Stimulated activated CD4-positive, alpha-beta T cell treated with anti-CD3 and anti-CD28 coated beads, Interleukin-4, amount 100 ng/mL, for 48 hours (primary cell): Measurements from ENCODE around the gene SLFN14.
"Not testable (repeated sequence)": the region's sequence is repeated elsewhere in the genome, so short reads cannot be mapped to it uniquely, and the experiment has no call there.

Source experiments
- DNase-seq, 2 donors: peaks; one replicate each; pipeline ENCODE4 v3.0.0-alpha.2; 2020; ENCODE audit warnings: low read depth in 2 of 2

Gene SLFN14

GRCh38 chr17:35560703-35561102 lies at the start of gene SLFN14:
Gene SLFN14 (minus strand): TSS chr17:35560819. CDS start chr17:35558062, 2,757 bp downstream.
- no peak for DNase-seq

DNA sequence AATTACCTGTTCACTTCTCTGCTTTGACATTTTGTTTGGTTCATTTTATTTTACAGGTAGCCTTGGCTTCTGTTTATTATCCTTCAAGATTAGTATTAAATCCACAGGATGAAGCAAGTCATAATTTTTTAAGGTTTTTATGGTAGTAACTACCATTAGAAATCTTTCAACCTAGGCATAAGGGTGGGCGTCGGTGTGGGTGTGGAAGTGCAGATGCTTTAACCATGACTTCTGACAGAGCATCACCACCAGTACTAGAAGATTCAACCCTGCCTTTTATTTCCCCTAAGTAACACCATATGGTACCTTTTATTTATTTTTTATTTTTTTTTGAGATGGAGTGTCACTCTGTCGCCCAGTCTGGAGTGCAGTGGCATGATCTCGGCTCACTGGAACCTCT lies 49.2 kb upstream of the SLFN14 start:
- DNase-seq: no peak

DNA sequence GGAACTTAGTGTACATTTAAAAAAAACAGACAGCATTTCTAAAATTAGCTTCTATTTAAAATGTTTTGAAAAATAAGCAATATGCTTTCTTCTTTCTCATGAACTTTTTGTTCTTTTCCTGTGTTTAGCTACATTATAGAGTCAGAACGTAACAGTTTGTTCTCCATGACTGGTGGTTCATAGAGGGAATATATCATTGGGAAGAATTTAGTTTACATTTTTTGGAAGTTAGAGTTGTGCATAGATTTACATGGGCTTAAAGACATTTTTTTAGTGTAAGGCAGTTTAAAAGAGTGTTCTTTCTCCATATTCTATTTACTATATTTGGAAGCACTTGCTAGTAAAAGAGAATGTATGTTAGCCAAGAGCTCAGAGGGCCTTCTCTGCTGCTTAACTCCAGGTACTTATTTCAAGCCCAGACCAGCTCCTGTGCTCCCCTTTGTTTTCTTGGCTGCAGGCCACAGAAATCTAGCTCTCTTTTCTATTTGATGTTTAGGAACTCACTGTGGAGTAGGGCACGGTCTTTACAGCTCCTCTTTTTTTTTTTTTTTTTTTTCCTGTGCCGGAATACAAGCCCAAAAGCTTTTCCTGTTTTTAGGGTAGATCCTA lies 46.7 kb upstream of the SLFN14 start:
- DNase-seq: no peak

GRCh38 chr17:35605678-35606077 lies 45.1 kb upstream of the SLFN14 start:
- no peak for DNase-seq

GRCh38 chr17:35603674-35604073 lies 43.1 kb upstream of the SLFN14 start:
- no peak for DNase-seq

DNA sequence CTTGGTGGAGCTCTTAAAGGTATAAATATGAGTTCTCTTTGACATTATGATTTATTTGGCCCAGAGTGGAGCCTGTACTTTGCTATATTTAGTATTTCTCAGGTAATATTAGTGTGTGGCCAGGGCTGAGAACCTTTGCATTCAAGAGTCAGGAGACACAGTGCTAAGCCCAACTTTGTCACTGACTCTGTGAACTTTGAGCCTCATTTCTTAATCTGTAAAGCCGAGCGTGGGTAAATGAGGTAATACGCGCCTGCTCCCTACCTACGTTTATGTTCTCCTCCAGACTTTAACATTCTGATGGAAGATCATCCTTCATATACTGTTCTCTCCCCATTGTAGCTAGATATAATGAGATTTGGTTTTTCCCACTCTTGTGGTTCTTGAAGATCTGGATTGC lies 37.0 kb upstream of the SLFN14 start:
- DNase-seq: no peak

GRCh38 chr17:35596530-35597233 lies 36.1 kb upstream of the SLFN14 start:
- DNase-seq: no peak

- DNase-seq: no peak
Observed at GRCh38 chr17:35596072-35596471, 35.5 kb upstream of the SLFN14 start.

- DNase-seq: no peak
Observed at GRCh38 chr17:35588196-35588920, 27.7 kb upstream of the SLFN14 start.

GRCh38 chr17:35587074-35587961 lies 26.7 kb upstream of the SLFN14 start, which contains the start of gene AP2B1:
Gene AP2B1 (plus strand): TSS chr17:35587322. CDS start chr17:35594031, 6,709 bp downstream.
- DNase-seq: peak; percentile 89 to 97

- no peak for DNase-seq
Observed at GRCh38 chr17:35586569-35587073, 26.0 kb upstream of the SLFN14 start.

GRCh38 chr17:35584061-35584460 lies 23.4 kb upstream of the SLFN14 start:
- DNase-seq: no peak

GRCh38 chr17:35578929-35579432 lies 18.4 kb upstream of the SLFN14 start:
- DNase-seq: no peak

GRCh38 chr17:35578197-35578928 lies 17.7 kb upstream of the SLFN14 start, which contains the start of gene PEX12:
Gene PEX12 (minus strand): TSS chr17:35578571. CDS start chr17:35578021, 550 bp downstream.
- peak; percentile 67 to 81 for DNase-seq

GRCh38 chr17:35577830-35578196 lies 17.2 kb upstream of the SLFN14 start:
- DNase-seq: no peak

- DNase-seq: no peak
Observed at GRCh38 chr17:35575759-35576158, 15.1 kb upstream of the SLFN14 start.

- DNase-seq: no peak
Observed at GRCh38 chr17:35569405-35569804, 8.8 kb upstream of the SLFN14 start.

GRCh38 chr17:35568561-35568960 lies 7.9 kb upstream of the SLFN14 start:
- peak; percentile 22 to 26 for DNase-seq

DNA sequence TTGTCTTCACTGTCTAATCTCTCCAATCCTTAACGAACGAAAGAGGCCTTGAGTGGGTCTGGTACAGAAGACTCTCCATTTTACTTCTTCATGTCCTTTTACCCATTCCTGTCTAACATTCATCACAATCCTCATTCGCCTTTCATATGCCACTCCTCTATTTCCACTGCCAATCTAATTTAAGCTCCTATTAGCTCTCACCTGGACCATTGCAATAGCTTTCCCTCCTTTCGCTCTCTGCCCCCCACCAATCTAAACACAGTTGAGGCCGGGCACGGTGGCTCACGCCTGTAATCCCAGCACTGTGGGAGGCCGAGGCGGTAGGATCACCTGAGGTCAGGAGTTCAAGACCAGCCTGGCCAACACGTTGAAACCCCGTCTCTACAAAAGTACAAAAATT lies 6.3 kb upstream of the SLFN14 start:
- DNase-seq: no peak

- not testable (repeated sequence) for DNase-seq
Observed at GRCh38 chr17:35563181-35563580, 2.6 kb upstream of the SLFN14 start.
